ENCODE data around the gene ITGB3BP.

DNA sequence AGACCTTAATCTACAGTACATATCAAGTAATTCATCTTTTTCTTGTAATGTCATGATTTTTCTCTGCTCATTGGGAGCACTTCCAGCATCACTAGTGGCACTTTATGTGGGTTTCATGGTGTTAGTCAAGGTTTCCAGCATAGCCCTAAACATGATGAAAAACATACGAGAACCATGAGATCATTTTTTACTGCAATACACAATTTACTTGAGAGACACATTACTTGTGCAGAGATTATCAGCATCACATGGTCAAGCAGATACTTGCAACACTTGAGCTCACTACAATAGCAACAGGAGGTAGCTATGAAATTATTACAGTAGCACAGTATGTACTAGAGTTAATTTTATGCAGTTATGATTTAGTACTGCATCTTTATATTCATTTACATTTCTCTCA lies 36.4 kb downstream of the ITGB3BP start:
- TF ChIP-seq, protein P1, sequence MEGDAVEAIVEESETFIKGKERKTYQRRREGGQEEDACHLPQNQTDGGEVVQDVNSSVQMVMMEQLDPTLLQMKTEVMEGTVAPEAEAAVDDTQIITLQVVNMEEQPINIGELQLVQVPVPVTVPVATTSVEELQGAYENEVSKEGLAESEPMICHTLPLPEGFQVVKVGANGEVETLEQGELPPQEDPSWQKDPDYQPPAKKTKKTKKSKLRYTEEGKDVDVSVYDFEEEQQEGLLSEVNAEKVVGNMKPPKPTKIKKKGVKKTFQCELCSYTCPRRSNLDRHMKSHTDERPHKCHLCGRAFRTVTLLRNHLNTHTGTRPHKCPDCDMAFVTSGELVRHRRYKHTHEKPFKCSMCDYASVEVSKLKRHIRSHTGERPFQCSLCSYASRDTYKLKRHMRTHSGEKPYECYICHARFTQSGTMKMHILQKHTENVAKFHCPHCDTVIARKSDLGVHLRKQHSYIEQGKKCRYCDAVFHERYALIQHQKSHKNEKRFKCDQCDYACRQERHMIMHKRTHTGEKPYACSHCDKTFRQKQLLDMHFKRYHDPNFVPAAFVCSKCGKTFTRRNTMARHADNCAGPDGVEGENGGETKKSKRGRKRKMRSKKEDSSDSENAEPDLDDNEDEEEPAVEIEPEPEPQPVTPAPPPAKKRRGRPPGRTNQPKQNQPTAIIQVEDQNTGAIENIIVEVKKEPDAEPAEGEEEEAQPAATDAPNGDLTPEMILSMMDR (IDR thresholded peaks at IDR 0.05 in 8 of 11, conservative IDR thresholded peaks at IDR 0.05 in 3 of 11): no peak
- TF ChIP-seq POLR2A (IDR thresholded peaks at IDR 0.05) (no peak), POLR2AphosphoS5 (IDR thresholded peaks at IDR 0.05) (no peak)

Data from spleen (tissue), 7 donors.